ENCODE measurements around the gene ZNF319. TPM values are rescaled to one million over a fixed set of nuclear protein-coding genes. Genes with fewer than 3 reads are reported as not detected.

ZNF319 gene
- total RNA-seq, 4 donors from 2014 or later = 4.2 to 16.6 (median 11.6) TPM

- Histone ChIP-seq H3K9me3 (no peaks in the 10 kb centered on the region), H3K4me1 (peaks cover 4% of the 10 kb centered on the region), H3K4me3 (no peak overlapping the region), H3K27me3 (no peaks in the 10 kb centered on the region), H3K27ac (no peak overlapping the region), H3K36me3 (no peaks in the 10 kb centered on the region)
- no peak for DNase-seq (ENCODE audit: low spot score in 2 of 2)
- 84% methylated on average over 8 of the region's 8 CpGs for WGBS
- TF ChIP-seq CTCF (IDR thresholded peaks at IDR 0.05) = no peak
- TF ChIP-seq EP300 (IDR thresholded peaks at IDR 0.05) = no peak
- TF ChIP-seq POLR2A (IDR thresholded peaks at IDR 0.05) = no peak
- TF ChIP-seq POLR2AphosphoS5 (IDR thresholded peaks at IDR 0.05) = no peak
Measured at GRCh38 chr16:57957673-57958392, 42.6 kb downstream of the ZNF319 start.

DNA sequence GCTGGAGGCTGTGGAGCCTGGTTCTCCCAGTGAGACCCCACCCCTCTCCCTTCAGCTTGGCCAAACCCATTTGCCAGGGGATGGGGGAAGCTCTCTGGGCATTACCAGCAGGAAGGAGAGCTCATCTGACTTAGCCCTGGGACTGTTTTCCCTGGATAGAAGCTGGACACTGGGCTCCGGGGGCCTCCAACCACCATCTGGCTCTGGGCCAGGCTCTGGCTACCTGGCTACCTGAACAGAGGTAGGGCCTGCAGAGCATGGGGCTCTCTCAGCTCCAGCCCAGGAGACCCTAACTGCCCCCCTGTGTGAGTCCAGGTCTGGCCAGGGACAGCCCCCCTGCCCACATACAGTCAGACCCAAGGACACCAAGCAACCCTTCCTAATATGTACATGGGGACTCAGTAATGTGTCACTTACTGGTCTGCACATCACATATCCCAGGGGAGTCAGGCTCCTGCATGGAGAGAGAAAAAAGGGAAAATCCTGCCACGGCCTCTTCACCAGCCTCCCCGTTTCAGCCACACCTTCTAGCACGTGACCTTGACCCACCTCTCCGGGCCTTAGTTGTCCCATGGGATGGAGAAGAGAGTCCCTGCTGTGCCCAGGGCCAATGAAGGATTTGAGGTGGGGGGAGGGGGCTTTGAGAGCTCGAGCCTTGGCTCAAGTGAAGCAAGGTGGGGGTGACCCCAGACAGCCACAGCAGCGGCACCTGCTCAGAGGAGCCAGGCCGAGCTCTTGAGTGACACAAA is 43.4 kb downstream of the ZNF319 start:
- Histone ChIP-seq H3K36me3 (no peaks in the 10 kb centered on the region), H3K27ac (no peak overlapping the region), H3K4me3 (no peak overlapping the region), H3K9me3 (no peaks in the 10 kb centered on the region), H3K4me1 (peaks cover 4% of the 10 kb centered on the region), H3K27me3 (no peaks in the 10 kb centered on the region)
- TF ChIP-seq POLR2A (IDR thresholded peaks at IDR 0.05) (no peak), POLR2AphosphoS5 (IDR thresholded peaks at IDR 0.05) (no peak), CTCF (IDR thresholded peaks at IDR 0.05) (no peak), EP300 (IDR thresholded peaks at IDR 0.05) (no peak)
- WGBS = 74% methylated on average over 6 of the region's 8 CpGs
- DNase-seq (ENCODE audit: low spot score in 2 of 2) = no peak

DNA sequence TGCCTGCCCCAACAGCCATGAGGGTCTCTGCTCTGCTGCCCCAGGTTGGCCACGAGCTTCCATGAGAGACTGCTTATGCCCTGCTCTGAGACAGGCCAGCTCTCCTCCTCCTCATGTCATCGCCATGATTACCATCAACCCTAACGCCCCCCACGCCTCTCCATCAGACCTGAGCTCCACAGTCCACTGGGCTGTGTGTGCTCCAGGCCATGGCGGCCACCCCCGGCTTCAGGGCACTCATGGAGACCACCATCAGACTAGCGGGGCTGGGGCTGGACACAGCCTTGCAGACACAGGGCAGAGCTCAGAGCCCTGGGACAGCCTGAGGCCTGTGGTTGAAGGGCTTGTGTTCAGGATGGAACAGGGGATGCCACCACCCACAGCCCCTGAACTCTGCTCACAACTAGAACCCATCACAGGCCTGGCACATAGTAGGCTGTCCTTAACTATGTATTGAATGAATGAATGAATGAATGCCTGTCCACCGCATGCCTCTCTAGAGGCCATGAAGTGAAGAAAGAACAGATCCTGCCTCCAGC is 44.1 kb downstream of the ZNF319 start:
- peaks cover 4% of the 10 kb centered on the region for H3K4me1 ChIP-seq
- no peak for DNase-seq (ENCODE audit: low spot score in 2 of 2)
- WGBS = 90% methylated on average over 6 of the region's 8 CpGs
- no peak overlapping the region for H3K27ac ChIP-seq
- TF ChIP-seq POLR2AphosphoS5 (IDR thresholded peaks at IDR 0.05) (no peak), EP300 (IDR thresholded peaks at IDR 0.05) (no peak), POLR2A (IDR thresholded peaks at IDR 0.05) (no peak), CTCF (IDR thresholded peaks at IDR 0.05) (no peak)
- no peak overlapping the region for H3K4me3 ChIP-seq
- no peaks in the 10 kb centered on the region for H3K9me3 ChIP-seq
- H3K27me3 ChIP-seq = no peaks in the 10 kb centered on the region
- no peaks in the 10 kb centered on the region for H3K36me3 ChIP-seq

GRCh38 chr16:57955572-57956188 is 44.8 kb downstream of the ZNF319 start:
- no peak overlapping the region for H3K4me3 ChIP-seq
- no peak overlapping the region for H3K27ac ChIP-seq
- TF ChIP-seq CTCF (IDR thresholded peaks at IDR 0.05) (no peak), EP300 (IDR thresholded peaks at IDR 0.05) (no peak), POLR2AphosphoS5 (IDR thresholded peaks at IDR 0.05) (no peak)
- DNase-seq (ENCODE audit: low spot score in 2 of 2) = no peak
- H3K4me1 ChIP-seq = peaks cover 4% of the 10 kb centered on the region
- no peaks in the 10 kb centered on the region for H3K36me3 ChIP-seq
- H3K9me3 ChIP-seq = no peaks in the 10 kb centered on the region
- no peaks in the 10 kb centered on the region for H3K27me3 ChIP-seq
- 88% methylated on average over 8 of the region's 12 CpGs for WGBS

- peaks cover 4% of the 10 kb centered on the region for H3K4me1 ChIP-seq
- no peaks in the 10 kb centered on the region for H3K9me3 ChIP-seq
- H3K4me3 ChIP-seq = no peak overlapping the region
- no peak overlapping the region for H3K27ac ChIP-seq
- 93% methylated on average over 1 of the region's 1 CpG for WGBS
- H3K36me3 ChIP-seq = no peaks in the 10 kb centered on the region
- DNase-seq (ENCODE audit: low spot score in 2 of 2) = no peak
- peaks cover 3% of the 10 kb centered on the region for H3K27me3 ChIP-seq
- no peak for TF ChIP-seq EP300 (IDR thresholded peaks at IDR 0.05)
- no peak for TF ChIP-seq POLR2A (IDR thresholded peaks at IDR 0.05)
- no peak for TF ChIP-seq POLR2AphosphoS5 (IDR thresholded peaks at IDR 0.05)
Measured at GRCh38 chr16:57953857-57954256, 46.6 kb downstream of the ZNF319 start.

Measured in suprapubic skin (tissue), 4 donors.